Measurements from ENCODE around the gene SGMS1.

Gene SGMS1

GRCh38 chr10:50334273-50334672 lies 289.5 kb downstream of the SGMS1 start:
- DNase-seq (ENCODE audit: low spot score), result peak; percentile 30

DNA sequence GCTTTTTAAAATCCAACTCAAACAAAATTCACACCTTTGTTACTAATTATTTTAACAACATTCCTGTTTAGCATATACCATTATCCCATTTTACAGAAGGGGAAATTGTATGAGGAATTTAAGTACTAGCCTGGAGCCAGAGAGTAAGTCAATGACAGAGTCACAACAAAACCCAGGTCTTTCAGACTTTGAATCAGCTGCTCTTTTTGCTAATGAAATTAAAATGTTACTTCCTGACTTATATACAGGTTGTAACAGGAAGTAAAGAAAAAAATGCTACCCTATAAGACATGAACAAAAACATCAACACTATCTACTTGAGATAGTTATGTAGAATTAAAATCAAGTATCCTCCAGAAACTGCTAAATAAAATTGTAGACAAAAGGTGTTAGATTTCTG lies 289.9 kb downstream of the SGMS1 start:
- no peak for DNase-seq (ENCODE audit: low spot score)

- DNase-seq (ENCODE audit: low spot score), result no peak
These were observed 291.5 kb downstream of the SGMS1 start for GRCh38 chr10:50332108-50332842.

GRCh38 chr10:50331486-50331885 lies 292.3 kb downstream of the SGMS1 start:
- no peak for DNase-seq (ENCODE audit: low spot score)

GRCh38 chr10:50326757-50327701 lies 296.7 kb downstream of the SGMS1 start:
- DNase-seq (ENCODE audit: low spot score), result peak; percentile 34

GRCh38 chr10:50326172-50326555 lies 297.6 kb downstream of the SGMS1 start:
- DNase-seq (ENCODE audit: low spot score), result no peak

DNA sequence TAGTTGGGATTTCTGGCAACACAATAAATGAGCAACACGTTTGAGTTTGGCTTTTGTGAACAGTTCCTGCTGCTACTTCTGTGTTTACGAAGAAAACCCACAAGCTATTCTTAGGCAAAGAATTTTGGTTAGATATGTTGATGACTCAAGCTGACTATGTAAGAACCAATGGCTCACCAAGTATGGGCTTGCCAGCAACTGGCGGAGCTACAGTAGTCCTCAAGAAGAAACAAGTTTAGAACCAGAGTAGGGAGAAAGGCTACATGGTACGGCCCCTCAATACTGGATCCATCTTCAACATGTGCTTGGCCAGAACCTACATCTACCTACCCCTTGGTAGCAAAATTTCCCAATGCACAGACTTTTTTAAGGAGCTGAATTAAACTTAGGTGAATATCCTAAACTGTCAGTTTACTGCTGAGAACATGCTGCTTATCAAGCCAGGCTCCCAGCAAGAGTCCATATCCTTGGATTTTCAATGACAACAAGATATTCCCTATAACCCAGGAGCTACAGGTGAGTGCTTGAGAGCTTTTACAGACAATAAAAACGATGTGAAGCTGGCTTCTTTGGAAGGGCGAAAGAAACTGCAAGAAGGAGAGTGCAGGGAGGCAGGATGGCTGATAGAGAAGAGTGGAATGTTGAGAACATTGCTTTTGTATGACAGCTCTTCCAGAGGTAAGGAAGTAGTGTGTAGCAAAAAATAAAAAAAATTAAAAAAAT lies 298.1 kb downstream of the SGMS1 start:
- DNase-seq (ENCODE audit: low spot score), result peak; percentile 93

GRCh38 chr10:50324680-50325393 lies 298.9 kb downstream of the SGMS1 start:
- no peak for DNase-seq (ENCODE audit: low spot score)

- DNase-seq (ENCODE audit: low spot score), result no peak
These were observed 299.7 kb downstream of the SGMS1 start for GRCh38 chr10:50324046-50324445.

DNA sequence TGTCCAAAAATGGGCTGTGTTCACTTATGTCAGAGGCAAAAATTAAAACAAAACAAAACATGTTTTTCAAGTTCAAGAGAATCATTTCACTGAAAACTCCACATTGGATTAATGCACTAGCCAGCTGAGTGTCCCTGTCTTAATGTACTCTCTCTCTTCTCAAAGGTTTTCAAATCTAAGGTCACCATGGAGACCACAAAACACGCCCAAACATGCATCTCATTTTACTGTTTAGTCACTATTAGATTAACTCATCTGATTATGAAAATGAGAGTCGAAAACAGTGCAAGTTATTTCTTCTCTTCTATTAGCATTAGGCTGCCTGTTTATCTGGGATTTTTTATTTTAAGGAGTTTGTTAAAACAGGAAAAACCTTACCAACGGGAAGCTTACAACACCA lies 301.7 kb downstream of the SGMS1 start:
- peak; percentile 22 for DNase-seq (ENCODE audit: low spot score)

GRCh38 chr10:50318129-50318528 lies 305.6 kb downstream of the SGMS1 start:
- no peak for DNase-seq (ENCODE audit: low spot score)

GRCh38 chr10:50316695-50317648 lies 306.8 kb downstream of the SGMS1 start:
- peak; percentile 61 for DNase-seq (ENCODE audit: low spot score)

DNA sequence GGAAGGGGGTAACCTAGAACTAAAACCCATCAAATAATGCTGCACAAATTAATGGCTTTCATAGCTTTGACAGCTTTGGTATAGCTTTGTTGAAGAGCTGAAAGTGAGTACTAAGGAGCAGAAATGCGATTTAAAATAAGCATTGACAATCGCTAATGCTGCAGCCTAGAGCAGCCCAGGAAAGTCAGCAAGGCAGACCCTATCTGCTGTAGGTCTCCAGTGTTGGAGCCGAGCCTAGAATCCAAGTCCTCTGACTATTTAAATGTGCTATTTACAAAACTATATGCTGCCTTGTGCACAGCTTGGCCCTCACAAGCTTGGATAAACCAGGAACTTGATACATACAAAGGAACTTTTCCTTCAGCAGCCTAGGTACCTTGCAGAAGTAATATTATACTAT lies 307.6 kb downstream of the SGMS1 start:
- DNase-seq (ENCODE audit: low spot score), result no peak

DNA sequence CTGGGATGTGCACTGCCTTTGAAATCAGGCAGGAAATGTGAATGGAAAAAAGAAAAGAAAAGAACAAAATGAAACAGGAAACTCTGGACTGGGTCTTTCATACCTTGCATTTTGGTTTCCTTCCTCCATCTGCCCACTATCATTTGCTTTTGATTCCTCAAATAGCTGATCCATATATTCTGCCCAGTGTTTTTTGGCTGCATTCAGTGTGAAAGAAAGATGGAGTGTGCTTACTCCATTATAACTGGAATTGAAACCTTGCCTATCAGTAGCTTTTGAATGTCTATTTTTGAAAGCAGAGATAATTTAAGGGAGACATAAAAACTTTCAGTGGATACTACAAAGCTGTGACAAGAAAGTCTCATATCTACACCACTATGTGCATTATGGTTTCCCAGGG lies 308.3 kb downstream of the SGMS1 start:
- DNase-seq (ENCODE audit: low spot score), result no peak

- no peak for DNase-seq (ENCODE audit: low spot score)
These were observed 309.3 kb downstream of the SGMS1 start for GRCh38 chr10:50314169-50315071.

- DNase-seq (ENCODE audit: low spot score), result peak; percentile 67
These were observed 311.0 kb downstream of the SGMS1 start for GRCh38 chr10:50312464-50313437.

DNA sequence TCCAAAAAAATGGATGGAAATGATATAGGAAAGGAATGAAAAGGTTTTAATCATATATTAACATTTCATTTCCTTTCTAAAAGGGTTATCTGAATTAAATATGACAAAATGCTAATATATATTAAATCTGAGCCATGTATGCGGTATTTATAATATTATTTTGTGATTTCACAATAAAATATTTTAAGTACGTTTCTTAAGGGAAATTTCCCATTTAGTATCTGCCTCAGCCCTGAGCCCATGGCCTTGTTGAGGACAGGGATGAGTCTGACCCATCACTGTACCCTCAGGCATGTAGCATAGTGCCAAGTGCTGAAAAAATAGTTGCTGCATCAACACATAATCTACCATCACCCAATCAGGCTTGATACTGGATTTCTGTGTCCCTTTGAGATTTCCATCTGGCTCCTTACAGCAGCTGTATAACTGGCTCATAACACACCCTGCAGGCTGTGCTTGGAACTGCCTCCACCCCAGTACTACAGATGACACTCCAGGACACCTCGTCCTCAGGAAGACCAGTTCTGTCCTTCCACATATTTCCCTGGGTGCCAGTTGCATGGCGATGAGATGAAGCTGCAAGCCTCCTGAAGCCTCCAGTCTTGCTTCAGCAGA lies 313.1 kb downstream of the SGMS1 start:
- peak; percentile 27 for DNase-seq (ENCODE audit: low spot score)

DNA sequence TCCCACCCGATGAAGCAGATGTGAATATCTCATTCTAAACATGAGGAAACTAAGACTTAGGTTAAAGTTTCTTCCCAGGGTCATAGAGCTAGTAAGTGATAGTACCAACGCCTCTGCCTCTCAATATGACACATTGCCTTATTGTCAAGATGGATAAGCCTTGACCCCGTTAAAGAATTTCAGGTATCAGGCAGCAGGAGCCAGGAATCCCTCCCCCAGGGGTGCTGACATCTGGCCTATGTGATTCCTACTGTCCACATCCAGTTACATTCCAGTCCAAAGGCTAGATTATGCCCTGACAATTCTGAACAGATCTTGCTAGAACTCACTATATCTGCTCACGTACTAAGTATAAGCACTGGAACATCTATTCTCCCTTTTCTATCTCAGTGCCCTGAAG lies 314.4 kb downstream of the SGMS1 start:
- DNase-seq (ENCODE audit: low spot score), result no peak

All from kidney tubule cell (primary cell).